Fibroblast of the conjunctiva (primary cell): ENCODE data around the gene PAGE4.

ENCODE experiments used
- DNase-seq: peaks from one replicate; pipeline ENCODE4 v3.0.0-alpha.2; 2010; ENCODE audit warnings: low read depth

Gene PAGE4

GRCh38 chrX:49876750-49877149 lies 47.6 kb downstream of the PAGE4 start:
- no peak for DNase-seq

DNA sequence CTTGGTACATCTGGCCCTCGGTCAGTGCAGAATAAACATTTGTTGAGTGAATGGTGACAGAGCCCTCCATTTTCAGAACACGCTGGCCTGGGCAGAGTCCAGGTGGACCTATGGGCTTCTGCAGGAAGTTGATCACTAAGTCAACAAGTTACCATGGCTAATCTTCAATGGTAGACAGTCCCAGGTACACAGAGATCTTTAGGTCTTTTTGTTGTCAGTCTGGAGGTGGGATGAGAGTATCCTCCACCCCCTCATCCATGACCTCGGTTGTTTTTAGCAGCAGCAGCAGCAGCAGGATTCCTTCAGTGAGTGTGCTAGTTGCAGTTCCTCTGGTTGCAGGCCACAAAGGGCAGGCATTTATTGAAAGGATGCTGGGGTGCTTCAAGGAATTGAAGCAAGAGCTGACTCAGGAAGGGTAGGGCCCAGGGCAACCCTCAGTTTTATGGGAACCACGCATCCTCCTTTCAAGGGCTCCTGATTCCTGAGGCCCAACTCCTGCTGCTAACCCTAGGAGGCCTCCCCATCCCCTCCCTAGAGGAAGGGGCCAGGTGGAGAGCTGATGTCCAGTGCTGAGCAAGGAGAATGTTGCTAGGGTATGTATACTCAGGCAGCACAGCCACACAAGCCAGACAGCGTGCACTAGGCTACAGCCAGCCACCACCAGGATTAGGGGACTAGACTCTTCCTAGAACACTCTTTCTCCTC lies 48.4 kb downstream of the PAGE4 start:
- no peak for DNase-seq

DNA sequence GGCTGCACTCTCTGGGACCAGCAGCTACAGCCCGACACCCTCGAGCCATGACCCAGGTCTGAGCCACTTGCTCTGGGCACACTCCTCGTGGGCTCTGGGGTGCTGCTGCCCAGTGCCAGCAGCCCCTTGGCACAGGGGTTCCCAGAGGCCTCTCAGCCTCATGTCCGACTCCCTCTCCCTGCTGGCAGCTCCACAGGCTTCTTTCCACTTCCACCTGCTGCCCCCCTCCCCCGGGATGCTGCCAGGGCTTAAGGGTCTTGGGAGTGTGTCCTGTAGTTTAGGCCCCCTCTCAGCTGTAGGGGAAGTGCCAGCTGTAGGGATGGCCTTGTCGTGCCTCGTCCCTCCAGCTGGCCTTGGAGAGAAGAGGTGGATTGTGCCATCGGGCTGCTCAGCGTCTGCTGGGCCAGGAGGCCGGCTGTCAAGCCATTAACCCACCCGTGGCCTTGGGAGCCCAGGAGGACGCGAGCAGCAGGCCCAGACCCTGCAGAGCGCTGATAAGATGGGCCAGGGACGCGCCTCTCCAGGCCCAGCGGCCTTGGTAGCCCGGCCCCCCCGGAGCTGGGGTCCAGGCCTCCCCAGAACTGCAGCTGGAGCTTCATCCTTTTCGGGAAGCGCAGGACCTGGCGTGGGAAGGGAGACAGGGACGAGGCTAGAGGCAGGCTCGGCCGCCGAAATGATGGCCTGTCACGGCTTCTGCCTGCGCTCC lies 49.2 kb downstream of the PAGE4 start:
- no peak for DNase-seq

- DNase-seq = peak; percentile 65
Measured at GRCh38 chrX:49878834-49879655, 49.9 kb downstream of the PAGE4 start, which contains the start of gene USP27X. TSS of gene USP27X (plus strand) at chrX:49879484. CDS start at chrX:49880308, 824 bp downstream.

DNA sequence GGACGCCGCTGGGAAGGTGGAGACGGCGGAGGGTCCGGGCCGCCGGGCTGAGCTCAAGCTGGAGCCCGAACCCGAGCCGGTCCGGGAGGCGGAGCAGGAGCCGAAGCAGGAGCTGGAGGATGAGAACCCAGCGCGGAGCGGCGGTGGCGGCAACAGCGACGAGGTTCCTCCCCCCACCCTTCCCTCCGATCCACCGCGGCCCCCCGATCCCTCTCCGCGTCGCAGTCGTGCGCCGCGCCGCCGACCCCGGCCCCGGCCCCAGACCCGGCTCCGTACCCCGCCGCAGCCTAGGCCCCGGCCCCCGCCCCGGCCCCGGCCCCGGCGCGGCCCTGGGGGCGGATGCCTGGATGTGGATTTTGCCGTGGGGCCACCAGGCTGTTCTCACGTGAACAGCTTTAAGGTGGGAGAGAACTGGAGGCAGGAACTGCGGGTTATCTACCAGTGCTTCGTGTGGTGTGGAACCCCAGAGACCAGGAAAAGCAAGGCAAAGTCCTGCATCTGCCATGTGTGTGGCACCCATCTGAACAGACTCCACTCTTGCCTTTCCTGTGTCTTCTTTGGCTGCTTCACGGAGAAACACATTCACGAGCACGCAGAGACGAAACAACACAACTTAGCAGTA lies 50.7 kb downstream of the PAGE4 start:
- DNase-seq = no peak

GRCh38 chrX:49880668-49881067 lies 51.6 kb downstream of the PAGE4 start:
- no peak for DNase-seq
